Measurements from ENCODE around the gene RAB40B. TPM values are rescaled to one million over a fixed set of nuclear protein-coding genes. Genes with fewer than 3 reads are reported as not detected.
A peak's percentile ranks its signal among the peaks of the same experiment; 100 is the strongest.

Gene RAB40B
- total RNA-seq, 8 experiments from 2014 or later = 4.4 to 9.0 (median 6.8) TPM

GRCh38 chr17:82694647-82695046, 3.9 kb downstream of the RAB40B start:
- in situ Hi-C loops (cut with MboI; ENCODE audit: low pct_unique_long_range_greater_than_20kb in 2 of 9, low sequenced_read_pairs in 9 of 9, unreplicated experiment in 9 of 9) = no loop called here
- Histone ChIP-seq H3K4me3 (no peak overlapping the region), H3K27ac (no peak overlapping the region), H3K4me1 (replicated peaks in 1 of 2) (peaks cover 7 to 12% of the 10 kb centered on the region in 2 donors)
- no peak for ATAC-seq (replicated peaks in 6 of 8)
- 10 to 76% (median 26%) methylated on average over 1 to 2 of the region's 2 CpGs for WGBS, 10 experiments

DNA sequence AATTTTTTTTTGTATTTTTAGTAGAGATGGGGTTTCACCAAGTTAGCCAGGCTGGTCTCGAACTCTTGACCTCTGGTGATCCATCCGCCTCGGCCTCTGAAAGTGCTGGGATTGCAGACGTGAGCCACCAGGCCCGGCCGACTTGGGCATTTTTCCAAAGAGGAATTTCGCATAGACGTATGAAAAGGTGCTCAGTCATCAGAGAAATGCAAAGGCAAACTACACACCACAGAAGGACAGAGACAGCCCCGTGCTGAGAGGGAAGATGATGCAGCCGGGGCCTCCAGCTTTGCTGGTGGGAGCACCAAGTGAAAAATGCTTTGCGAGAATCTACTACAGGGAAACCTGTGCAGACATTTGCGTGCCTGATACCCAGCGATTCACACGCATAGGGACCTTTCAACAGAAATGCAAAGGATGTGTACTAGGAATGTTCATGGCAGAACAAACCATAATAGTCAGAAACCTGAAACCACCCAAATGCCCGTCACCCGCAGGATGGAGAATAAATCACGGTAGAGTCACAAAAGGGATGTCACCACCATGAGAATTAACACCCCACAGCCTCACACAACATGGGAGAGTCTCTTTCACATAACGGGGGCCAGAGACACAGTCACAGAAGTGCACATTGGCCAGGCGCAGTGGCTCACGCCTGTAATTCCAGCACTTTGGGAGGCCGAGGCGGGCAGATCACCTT, 5.2 kb downstream of the RAB40B start:
- H3K27ac ChIP-seq = no peak overlapping the region
- no peak overlapping the region for H3K4me3 ChIP-seq
- H3K4me1 ChIP-seq (replicated peaks in 1 of 2) = peaks cover 7 to 12% of the 10 kb centered on the region in 2 donors
- ATAC-seq (replicated peaks in 6 of 8) = peak in 1 of 8 experiments; percentile 4
- WGBS, 10 experiments = 40 to 100% (median 86%) methylated on average over 1 to 18 of the region's 22 CpGs; no CpG with 5 or more reads in 1 of the 10 experiments
- in situ Hi-C loops (cut with MboI; ENCODE audit: low pct_unique_long_range_greater_than_20kb in 2 of 9, low sequenced_read_pairs in 9 of 9, unreplicated experiment in 9 of 9) = no loop called here

DNA sequence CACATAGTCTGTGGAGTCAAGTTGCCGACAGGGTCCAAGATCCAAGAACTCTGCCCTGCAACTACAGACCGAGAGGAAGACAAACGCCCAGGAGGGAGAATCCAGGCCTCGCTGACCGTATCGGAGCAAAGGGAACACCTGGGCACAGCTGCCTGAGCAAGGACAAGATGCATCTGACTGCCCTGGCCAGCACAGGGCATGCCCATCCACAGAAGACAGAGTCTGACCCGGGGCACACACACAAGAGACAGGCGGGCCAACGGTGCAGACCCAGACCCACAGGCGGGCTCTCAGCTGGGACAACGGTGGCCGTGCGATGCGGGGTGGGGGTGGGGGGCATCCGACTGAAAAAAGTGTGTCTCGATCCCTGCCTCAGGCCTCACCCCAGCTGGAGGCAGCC, 6.2 kb downstream of the RAB40B start:
- no peak overlapping the region for H3K4me3 ChIP-seq
- ATAC-seq (replicated peaks in 6 of 8) = no peak
- peaks cover 3 to 10% of the 10 kb centered on the region in 2 donors for H3K4me1 ChIP-seq (replicated peaks in 1 of 2)
- in situ Hi-C loops (cut with MboI; ENCODE audit: low pct_unique_long_range_greater_than_20kb in 2 of 9, low sequenced_read_pairs in 9 of 9, unreplicated experiment in 9 of 9) = no loop called here
- no peak overlapping the region for H3K27ac ChIP-seq
- WGBS, 10 experiments = 85 to 100% (median 86%) methylated on average over 1 to 12 of the region's 16 CpGs; no CpG with 5 or more reads in 6 of the 10 experiments

DNA sequence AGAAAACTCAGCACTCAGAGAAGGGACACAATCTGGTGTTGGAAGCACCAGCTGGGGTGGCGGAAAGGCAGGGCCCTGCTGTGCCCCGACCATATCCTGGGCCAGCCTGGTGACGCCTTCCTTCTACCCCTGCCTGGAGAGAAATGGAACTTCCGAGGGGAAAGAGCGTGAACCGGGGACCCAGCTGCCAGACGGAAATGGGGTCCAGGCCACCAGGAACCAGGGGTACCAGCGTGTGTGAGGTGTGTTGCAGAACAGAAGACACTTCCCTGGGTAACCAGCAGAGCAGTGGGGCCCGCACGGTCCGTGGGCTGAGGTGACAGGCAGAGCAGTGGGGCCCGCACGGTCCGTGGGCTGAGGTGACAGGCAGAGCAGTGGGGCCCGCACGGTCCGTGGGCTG, 6.8 kb downstream of the RAB40B start:
- 78 to 100% (median 94%) methylated on average over 1 to 5 of the region's 17 CpGs; no CpG with 5 or more reads in 5 of the 10 experiments for WGBS, 10 experiments
- ATAC-seq (replicated peaks in 6 of 8) = no peak
- Histone ChIP-seq H3K27ac (no peak overlapping the region), H3K4me3 (no peak overlapping the region), H3K4me1 (replicated peaks in 1 of 2) (peaks cover 0 to 5% of the 10 kb centered on the region in 2 donors)
- in situ Hi-C loops (cut with MboI; ENCODE audit: low pct_unique_long_range_greater_than_20kb in 2 of 9, low sequenced_read_pairs in 9 of 9, unreplicated experiment in 9 of 9) = no loop called here

DNA sequence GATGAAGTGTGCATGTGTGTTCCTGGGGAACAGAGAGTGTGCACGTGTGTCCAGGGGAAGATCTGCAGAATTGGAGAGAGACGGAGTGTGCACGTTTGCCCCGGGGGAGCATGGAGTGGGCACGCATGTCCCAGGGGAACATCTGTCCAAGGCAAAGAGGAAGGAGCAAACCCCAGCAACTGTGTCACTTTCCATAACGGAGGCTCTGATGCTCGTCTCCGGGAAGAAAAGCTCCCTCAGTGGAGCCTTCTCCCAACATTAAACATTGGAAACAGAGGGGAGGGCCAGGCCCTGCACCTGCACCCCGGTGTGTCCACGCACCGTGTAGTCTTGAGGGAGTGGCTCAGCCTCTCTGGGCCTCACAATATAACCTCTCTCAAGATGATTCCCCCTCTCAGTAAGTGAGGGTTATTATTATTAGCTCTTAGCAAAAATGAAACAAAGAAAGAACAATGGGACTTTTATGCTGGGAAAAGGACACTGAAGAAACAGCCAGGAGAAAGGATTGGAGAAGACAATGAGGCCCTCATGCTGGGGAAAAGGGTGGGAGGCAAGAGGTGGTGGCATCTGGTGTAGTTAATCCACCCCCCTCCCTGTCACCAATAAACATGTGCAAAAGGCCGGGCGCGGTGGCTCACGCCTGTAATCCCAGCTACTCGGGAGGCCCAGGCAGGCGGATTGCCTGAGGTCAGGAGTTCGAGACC, 7.6 kb downstream of the RAB40B start:
- in situ Hi-C loops (cut with MboI; ENCODE audit: low pct_unique_long_range_greater_than_20kb in 2 of 9, low sequenced_read_pairs in 9 of 9, unreplicated experiment in 9 of 9) = no loop called here
- 20 to 100% (median 80%) methylated on average over 1 to 6 of the region's 18 CpGs; no CpG with 5 or more reads in 1 of the 10 experiments for WGBS, 10 experiments

GRCh38 chr17:82689077-82689476, 9.4 kb downstream of the RAB40B start:
- Histone ChIP-seq H3K4me1 (replicated peaks in 1 of 2) (peaks cover 0 to 4% of the 10 kb centered on the region in 2 donors), H3K4me3 (no peak overlapping the region), H3K27ac (no peak overlapping the region)
- ATAC-seq (replicated peaks in 6 of 8) = peak in 1 of 8 experiments; percentile 37
- WGBS, 10 experiments = 67 to 100% (median 83%) methylated on average over 1 to 3 of the region's 8 CpGs; no CpG with 5 or more reads in 5 of the 10 experiments
- in situ Hi-C loops (cut with MboI; ENCODE audit: low pct_unique_long_range_greater_than_20kb in 2 of 9, low sequenced_read_pairs in 9 of 9, unreplicated experiment in 9 of 9) = no loop called here

More for the DNA sequence above, 7.6 kb downstream of the RAB40B start:
- Histone ChIP-seq H3K27ac (no peak overlapping the region), H3K4me3 (no peak overlapping the region), H3K4me1 (replicated peaks in 1 of 2) (peaks cover 0 to 4% of the 10 kb centered on the region in 2 donors)
- peak in 1 of 8 experiments; percentile 29 for ATAC-seq (replicated peaks in 6 of 8)

- Histone ChIP-seq H3K27ac (no peak overlapping the region), H3K4me1 (replicated peaks in 1 of 2) (no peaks in the 10 kb centered on the region), H3K4me3 (no peak overlapping the region)
- WGBS, 10 experiments = 88 to 100% (median 92%) methylated on average over 1 to 7 of the region's 9 CpGs; no CpG with 5 or more reads in 3 of the 10 experiments
- ATAC-seq (replicated peaks in 6 of 8) = no peak
- in situ Hi-C loops (cut with MboI; ENCODE audit: low pct_unique_long_range_greater_than_20kb in 2 of 9, low sequenced_read_pairs in 9 of 9, unreplicated experiment in 9 of 9) = no loop called here
These were observed 10.6 kb downstream of the RAB40B start for GRCh38 chr17:82687871-82688270.

- WGBS, 10 experiments = 40 to 86% (median 59%) methylated on average over 1 to 7 of the region's 10 CpGs
- in situ Hi-C loops (cut with MboI; ENCODE audit: low pct_unique_long_range_greater_than_20kb in 2 of 9, low sequenced_read_pairs in 9 of 9, unreplicated experiment in 9 of 9) = no loop called here
- ATAC-seq (replicated peaks in 6 of 8) = no peak
- no peak overlapping the region for H3K4me3 ChIP-seq
- H3K4me1 ChIP-seq (replicated peaks in 1 of 2) = no peaks in the 10 kb centered on the region
- no peak overlapping the region for H3K27ac ChIP-seq
These were observed 11.1 kb downstream of the RAB40B start for GRCh38 chr17:82687375-82687861.

- no peaks in the 10 kb centered on the region for H3K4me1 ChIP-seq (replicated peaks in 1 of 2)
- in situ Hi-C loops (cut with MboI; ENCODE audit: low pct_unique_long_range_greater_than_20kb in 2 of 9, low sequenced_read_pairs in 9 of 9, unreplicated experiment in 9 of 9) = no loop called here
- ATAC-seq (replicated peaks in 6 of 8) = no peak
- 56 to 100% (median 91%) methylated on average over 2 to 6 of the region's 19 CpGs; no CpG with 5 or more reads in 2 of the 10 experiments for WGBS, 10 experiments
- H3K27ac ChIP-seq = no peak overlapping the region
- no peak overlapping the region for H3K4me3 ChIP-seq
These were observed 11.9 kb downstream of the RAB40B start for GRCh38 chr17:82686366-82687324.

GRCh38 chr17:82685291-82685690, 13.2 kb downstream of the RAB40B start:
- 70% methylated on average over 2 of the region's 12 CpGs; no CpG with 5 or more reads in 9 of the 10 experiments for WGBS, 10 experiments
- H3K4me1 ChIP-seq (replicated peaks in 1 of 2) = no peaks in the 10 kb centered on the region
- no peak overlapping the region for H3K4me3 ChIP-seq
- H3K27ac ChIP-seq = no peak overlapping the region
- in situ Hi-C loops (cut with MboI; ENCODE audit: low pct_unique_long_range_greater_than_20kb in 2 of 9, low sequenced_read_pairs in 9 of 9, unreplicated experiment in 9 of 9) = no loop called here
- ATAC-seq (replicated peaks in 6 of 8) = no peak

DNA sequence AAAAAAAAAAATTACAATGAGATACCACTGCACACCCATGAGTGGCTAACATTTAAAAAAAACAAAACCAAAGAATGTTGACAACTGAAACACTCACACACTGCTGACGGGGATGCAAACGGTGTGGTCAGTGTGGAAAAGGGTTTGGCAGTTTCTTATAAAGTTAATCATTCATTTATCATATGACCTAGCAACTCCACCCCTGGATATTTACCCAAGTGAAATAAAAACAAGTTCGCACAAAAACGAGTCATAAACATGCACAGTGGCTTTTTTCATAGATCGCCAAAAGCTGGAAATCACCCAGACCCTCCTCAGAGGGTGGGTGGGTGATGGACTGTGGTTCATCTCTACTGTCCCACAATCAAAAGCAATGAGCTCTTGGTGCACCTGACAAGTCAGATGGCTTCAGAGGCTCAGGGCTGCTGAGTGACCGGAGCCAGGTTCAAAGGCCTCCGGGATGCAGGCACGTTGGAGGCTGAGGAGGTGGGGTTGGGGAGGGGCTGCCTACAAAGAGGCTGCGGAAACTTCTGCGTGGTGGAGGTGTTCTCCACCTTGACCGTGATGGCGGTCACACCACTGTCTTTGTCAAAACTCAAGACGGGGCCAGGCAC, 14.2 kb downstream of the RAB40B start:
- in situ Hi-C loops (cut with MboI; ENCODE audit: low pct_unique_long_range_greater_than_20kb in 2 of 9, low sequenced_read_pairs in 9 of 9, unreplicated experiment in 9 of 9) = no loop called here
- no peak overlapping the region for H3K4me3 ChIP-seq
- H3K27ac ChIP-seq = no peak overlapping the region
- ATAC-seq (replicated peaks in 6 of 8) = peak in 2 of 8 experiments; percentile 90 to 96
- WGBS, 10 experiments = 0 to 100% (median 75%) methylated on average over 1 to 7 of the region's 13 CpGs
- H3K4me1 ChIP-seq (replicated peaks in 1 of 2) = no peaks in the 10 kb centered on the region

- 0 to 80% (median 40%) methylated on average over 1 of the region's 1 CpG; no CpG with 5 or more reads in 3 of the 10 experiments for WGBS, 10 experiments
- Histone ChIP-seq H3K4me3 (no peak overlapping the region), H3K27ac (no peak overlapping the region), H3K4me1 (replicated peaks in 1 of 2) (no peaks in the 10 kb centered on the region)
- in situ Hi-C loops (cut with MboI; ENCODE audit: low pct_unique_long_range_greater_than_20kb in 2 of 9, low sequenced_read_pairs in 9 of 9, unreplicated experiment in 9 of 9) = no loop called here
- no peak for ATAC-seq (replicated peaks in 6 of 8)
These were observed 15.0 kb downstream of the RAB40B start for GRCh38 chr17:82683534-82683933.
